Activated T-cell treated with anti-CD3 and anti-CD28 coated beads for 48 hours (primary cell): Measurements from ENCODE around the gene ZC3H12C.
"Not testable (repeated sequence)": the region's sequence is repeated elsewhere in the genome, so short reads cannot be mapped to it uniquely, and the experiment has no call there.

ENCODE experiments used
- DNase-seq: peaks from one replicate; pipeline ENCODE4 v3.0.0-alpha.2; 2020; ENCODE audit warnings: low read depth

The ZC3H12C gene

GRCh38 chr11:110092515-110093406, at the start of gene ZC3H12C:
ZC3H12C (plus strand) TSS chr11:110093392; CDS start chr11:110093412, 20 bp downstream.
- peak; percentile 37 for DNase-seq

GRCh38 chr11:110044226-110044968, 48.8 kb upstream of the ZC3H12C start:
- DNase-seq: no peak

- no peak for DNase-seq
Measured at GRCh38 chr11:110046775-110047380, 46.3 kb upstream of the ZC3H12C start.

- DNase-seq: no peak
Measured at GRCh38 chr11:110049501-110050200, 43.5 kb upstream of the ZC3H12C start.

GRCh38 chr11:110050201-110050506, 43.0 kb upstream of the ZC3H12C start:
- no peak for DNase-seq

GRCh38 chr11:110053848-110054414, 39.3 kb upstream of the ZC3H12C start:
- DNase-seq: no peak

- no peak for DNase-seq
Measured at GRCh38 chr11:110056956-110057355, 36.2 kb upstream of the ZC3H12C start.

GRCh38 chr11:110059706-110060463, 33.3 kb upstream of the ZC3H12C start:
- no peak for DNase-seq

- DNase-seq: no peak
Measured at GRCh38 chr11:110061296-110061695, 31.9 kb upstream of the ZC3H12C start.

GRCh38 chr11:110062247-110062646, 30.9 kb upstream of the ZC3H12C start:
- no peak for DNase-seq

GRCh38 chr11:110065189-110065588, 28.0 kb upstream of the ZC3H12C start:
- no peak for DNase-seq

GRCh38 chr11:110068001-110068400, 25.2 kb upstream of the ZC3H12C start:
- DNase-seq: not testable (repeated sequence)

- DNase-seq: no peak
Measured at GRCh38 chr11:110069158-110069737, 23.9 kb upstream of the ZC3H12C start.

- DNase-seq: no peak
Measured at GRCh38 chr11:110070176-110070575, 23.0 kb upstream of the ZC3H12C start.

GRCh38 chr11:110071197-110071596, 22.0 kb upstream of the ZC3H12C start:
- DNase-seq: no peak

GRCh38 chr11:110072930-110073329, 20.3 kb upstream of the ZC3H12C start:
- no peak for DNase-seq

GRCh38 chr11:110074499-110074898, 18.7 kb upstream of the ZC3H12C start:
- DNase-seq: no peak

- no peak for DNase-seq
Measured at GRCh38 chr11:110075105-110075846, 17.9 kb upstream of the ZC3H12C start.

- no peak for DNase-seq
Measured at GRCh38 chr11:110075847-110076208, 17.4 kb upstream of the ZC3H12C start.

GRCh38 chr11:110076371-110076965, 16.7 kb upstream of the ZC3H12C start:
- no peak for DNase-seq
